GM21786 (cell line): ENCODE measurements around the gene FSTL3.
"Not testable (repeated sequence)": the region's sequence is repeated elsewhere in the genome, so short reads cannot be mapped to it uniquely, and the experiment has no call there.

Experiments
- ATAC-seq: cut with Tn5 transposase; IDR thresholded peaks from one replicate; pipeline ENCODE4 v1.9.1; 2021; ENCODE audit not compliant: unreplicated experiment

FSTL3 gene

GRCh38 chr19:709196-709964, 33.2 kb downstream of the FSTL3 start:
- no peak for ATAC-seq

- ATAC-seq = no peak
Observed at GRCh38 chr19:709965-710571, 33.9 kb downstream of the FSTL3 start.

GRCh38 chr19:710767-711166, 34.6 kb downstream of the FSTL3 start:
- ATAC-seq = no peak

- ATAC-seq = no peak
Observed at GRCh38 chr19:711254-711653, 35.1 kb downstream of the FSTL3 start.

- no peak for ATAC-seq
Observed at GRCh38 chr19:715347-715746, 39.2 kb downstream of the FSTL3 start.

GRCh38 chr19:718251-718951, 42.2 kb downstream of the FSTL3 start:
- ATAC-seq = no peak

DNA sequence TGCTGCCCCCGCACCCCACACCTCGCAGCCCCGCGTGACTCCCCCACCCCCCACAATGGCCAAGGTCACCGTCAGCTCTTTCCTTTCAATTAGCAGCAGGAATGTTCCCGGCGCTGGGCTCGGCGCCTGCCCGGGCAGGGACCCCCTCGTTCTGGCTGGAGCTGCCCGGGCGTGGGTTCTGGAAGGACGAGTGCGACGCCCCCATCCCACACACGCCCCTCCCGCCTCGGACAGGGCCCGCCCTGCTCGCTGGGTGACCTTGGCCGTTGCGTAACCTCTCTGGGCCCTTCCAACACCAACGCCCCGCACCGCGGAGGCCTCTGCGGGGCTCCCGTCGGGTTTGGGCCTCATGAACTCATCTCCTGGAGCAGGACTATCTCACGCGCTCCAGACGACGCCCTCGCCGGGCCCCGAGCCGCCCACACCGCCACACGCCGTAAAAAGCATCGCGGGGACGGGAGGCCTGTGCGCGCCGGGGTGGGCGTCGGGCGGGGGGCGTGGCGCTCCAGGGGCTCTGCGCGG, 42.9 kb downstream of the FSTL3 start:
- ATAC-seq = no peak

DNA sequence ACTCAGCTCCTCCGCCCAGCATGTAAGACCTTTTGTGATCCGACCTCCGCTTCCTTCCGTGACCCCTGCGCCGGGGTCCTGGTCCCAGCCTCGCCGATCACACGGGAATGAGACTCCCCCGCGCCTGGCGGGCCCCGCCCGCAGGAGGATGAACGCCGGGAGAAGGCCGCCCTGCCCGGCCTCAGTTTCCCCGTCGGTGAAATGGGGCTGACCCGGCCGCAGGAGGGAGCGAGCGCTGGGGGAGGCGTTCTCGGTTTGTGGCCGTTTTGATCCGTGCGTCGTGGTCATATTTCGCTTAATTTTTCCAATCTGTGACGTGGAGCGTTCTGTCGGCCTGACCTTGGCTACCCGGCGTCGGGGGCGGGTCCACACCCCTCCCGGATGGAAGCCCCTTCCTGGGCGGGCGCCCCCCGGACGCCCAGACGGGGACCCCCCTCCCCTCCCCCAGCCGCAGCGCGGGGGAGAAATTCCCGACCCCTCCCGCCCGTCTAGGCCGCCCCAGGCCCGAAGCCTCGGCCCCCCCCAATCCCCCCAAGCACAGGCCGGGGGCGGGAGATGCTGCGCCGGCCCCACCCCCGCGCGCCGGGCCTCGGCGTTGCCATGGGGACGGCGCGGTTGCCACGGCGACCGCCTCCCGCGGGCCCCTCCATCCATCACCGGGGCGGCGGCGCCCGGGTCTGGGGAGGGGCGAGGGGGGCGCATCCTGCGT, 43.6 kb downstream of the FSTL3 start:
- ATAC-seq = no peak

DNA sequence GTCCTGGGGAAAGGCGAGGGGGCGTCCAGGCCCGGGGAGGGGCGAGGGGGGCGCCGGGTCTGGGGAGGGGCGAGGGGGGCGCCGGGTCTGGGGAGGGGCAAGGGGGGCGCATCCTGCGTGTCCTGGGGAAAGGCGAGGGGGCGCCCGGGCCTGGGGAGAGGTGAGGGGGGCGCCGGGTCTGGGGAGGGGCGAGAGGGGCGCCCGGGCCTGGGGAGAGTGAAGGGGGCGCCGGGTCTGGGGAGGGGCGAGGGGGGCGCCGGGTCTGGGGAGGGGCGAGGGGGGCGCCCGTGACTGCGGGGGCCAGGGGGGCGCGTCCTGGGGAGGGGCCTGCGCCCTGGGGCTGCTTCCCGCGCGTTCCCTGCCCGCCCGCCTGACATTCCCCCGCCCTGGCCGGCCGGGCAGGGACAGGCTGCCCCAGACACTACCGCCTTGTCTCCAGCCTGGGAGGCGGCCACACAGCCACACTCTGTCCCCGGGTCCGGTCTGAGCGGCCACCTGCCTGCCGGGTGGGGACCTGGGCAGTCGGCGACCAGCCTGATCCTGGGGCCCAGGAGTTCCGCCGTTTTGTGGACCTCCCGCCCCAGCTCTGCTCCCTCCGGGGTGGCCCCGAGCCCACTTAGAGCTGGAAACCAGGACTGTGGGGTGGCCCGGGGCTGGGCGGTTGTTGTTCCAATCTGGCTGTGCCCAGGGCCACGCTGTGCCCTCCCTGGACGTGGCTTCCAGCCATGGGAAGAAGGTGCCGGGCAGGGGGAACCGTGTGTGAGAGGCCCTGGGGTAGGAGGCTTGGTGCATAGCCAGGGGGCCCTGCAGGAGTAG, 44.4 kb downstream of the FSTL3 start:
- no peak for ATAC-seq

DNA sequence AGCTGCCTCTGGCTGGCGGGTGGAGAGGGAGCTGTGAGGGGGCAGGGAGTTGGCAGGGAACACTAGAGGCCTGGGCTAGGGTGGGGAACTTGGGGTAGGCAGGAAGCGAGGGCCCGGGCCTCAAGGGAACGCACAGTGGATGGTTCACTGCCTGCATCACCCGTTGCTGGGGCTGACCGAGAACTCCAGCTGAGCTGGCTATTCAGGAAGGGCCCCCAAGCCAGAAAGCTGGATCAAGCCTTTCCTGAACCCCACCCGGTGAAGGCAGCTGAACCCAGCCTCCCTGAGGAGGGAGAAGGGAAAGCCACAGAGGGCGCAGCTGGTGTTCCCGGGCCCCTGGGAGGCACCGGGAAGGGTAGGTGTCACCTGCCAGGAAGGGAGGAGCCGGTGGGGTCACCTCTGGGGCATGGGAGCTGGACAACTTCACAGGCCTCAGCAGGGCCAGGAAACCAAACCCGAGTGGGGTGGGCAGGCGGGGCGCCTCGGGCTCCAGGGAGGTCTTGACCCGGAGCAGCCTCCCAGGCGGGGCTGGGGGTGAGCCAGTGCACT, 46.4 kb downstream of the FSTL3 start:
- no peak for ATAC-seq

- no peak for ATAC-seq
Observed at GRCh38 chr19:723247-723646, 47.1 kb downstream of the FSTL3 start.

GRCh38 chr19:723714-724113, 47.5 kb downstream of the FSTL3 start:
- no peak for ATAC-seq

GRCh38 chr19:725461-726089, 49.4 kb downstream of the FSTL3 start:
- no peak for ATAC-seq

DNA sequence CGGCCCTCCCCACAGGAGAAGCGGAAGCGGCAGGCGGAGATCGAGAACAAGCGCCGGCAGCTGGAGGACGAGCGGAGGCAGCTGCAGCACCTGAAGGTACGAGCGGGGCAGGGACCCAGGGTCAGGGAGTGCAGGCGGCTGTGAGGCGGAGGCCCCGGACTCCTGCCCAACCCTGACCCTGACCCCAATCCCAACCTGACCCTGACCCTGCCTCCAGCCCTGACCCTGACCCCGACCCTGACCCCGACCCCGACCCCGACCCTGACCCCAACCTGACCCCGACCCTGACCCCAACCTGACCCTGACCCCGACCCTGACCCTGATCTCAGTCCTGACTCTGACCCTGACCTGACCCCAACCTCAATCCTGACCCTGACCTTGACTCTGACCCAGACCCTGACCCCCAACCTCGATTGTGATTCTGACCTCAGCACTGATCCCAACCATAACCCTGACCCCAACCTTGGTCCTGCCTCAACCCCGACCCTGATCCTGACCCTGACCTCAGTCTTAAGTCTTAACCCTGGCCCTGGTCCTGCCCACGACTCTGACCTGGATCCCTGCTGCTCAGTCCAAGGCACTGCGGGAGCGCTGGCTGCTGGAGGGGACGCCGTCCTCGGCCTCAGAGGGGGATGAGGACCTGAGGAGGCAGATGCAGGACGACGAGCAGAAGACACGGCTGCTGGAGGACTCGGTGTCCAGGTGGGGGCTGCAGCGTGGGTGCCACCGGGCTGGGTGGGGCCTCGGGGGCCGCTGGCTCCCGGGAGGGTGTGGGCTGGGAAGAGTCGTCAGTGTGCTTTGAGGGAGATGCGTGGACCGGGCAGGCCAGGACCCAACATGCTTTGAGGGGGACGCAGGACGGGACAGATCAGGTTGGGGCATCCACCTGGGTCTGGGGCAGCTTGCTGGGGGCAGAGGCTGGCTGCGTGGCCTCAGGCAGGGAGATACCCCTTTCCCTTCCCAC, 51.1 kb downstream of the FSTL3 start:
- ATAC-seq = no peak

DNA sequence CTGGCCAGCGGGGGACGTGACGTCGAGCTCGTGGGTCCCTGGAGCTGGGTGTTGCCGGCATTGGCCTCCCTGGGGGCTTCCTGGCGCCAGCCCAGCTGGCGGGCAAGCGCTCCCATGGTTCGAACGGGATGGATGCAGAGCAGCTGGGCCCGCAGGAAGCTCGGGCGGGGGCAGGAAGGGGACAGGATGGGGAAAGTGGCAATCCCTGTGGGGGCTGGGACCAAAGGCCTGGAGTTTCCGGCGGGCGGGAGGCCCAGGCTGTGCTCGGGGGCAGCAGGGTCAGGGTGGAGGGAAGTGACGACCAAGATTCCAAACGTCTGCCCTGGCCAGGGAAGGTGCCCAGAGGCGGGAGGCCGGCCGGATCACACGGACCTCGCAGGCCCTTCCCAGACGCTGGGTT, 51.8 kb downstream of the FSTL3 start:
- no peak for ATAC-seq

DNA sequence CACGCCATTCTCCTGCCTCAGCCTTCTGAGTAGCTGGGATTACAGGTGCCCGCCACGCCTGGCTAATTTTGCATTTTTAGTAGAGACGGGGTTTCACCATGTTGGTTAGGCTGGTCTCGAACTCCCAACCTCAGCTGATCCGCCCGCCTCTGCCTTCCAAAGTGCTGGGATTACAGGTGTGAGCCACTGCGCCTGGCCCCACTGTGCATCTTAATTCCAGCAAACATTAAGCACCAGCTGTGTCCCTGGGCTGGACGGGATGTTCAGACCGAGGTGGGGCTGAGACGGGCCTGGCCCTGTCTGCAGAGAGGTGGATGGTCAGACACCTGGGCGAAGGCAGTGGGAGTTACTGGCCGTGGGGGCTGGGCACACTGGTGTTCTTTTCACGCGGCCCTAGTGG, 53.4 kb downstream of the FSTL3 start:
- ATAC-seq = not testable (repeated sequence)

DNA sequence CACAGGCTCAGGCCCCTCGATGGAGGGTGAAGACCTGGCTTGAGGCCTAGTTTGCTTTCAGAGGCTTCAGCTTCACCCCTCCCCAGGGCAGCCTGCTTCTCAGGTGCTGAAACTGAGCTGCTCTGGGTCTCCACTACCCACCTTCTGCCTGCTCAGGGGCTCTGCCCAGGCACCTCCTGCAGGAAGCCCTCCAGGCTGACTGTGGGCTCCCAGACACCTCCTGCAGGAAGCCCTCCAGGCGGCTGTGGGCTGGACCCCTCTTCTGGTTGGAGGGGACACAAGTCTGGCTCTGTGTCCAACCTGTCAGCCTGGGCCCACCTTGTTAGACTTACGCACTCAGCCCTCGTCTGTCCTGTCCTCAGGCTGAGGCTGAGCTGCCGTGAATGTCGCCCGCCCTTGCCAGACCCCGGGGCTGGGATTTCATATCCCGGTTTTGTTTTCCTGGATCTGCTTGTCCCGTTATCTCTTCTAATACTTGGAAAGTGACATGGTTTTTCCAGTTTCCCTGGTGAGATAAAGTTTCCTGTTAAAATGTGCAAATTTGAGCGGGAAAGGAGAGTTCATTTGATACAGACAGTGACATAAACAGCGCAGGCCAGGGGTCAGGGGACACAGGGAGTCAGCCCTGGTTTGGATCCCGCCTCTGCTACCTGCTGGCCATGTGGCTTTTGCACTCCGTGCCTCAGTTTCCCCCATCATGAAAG, 53.9 kb downstream of the FSTL3 start:
- no peak for ATAC-seq

DNA sequence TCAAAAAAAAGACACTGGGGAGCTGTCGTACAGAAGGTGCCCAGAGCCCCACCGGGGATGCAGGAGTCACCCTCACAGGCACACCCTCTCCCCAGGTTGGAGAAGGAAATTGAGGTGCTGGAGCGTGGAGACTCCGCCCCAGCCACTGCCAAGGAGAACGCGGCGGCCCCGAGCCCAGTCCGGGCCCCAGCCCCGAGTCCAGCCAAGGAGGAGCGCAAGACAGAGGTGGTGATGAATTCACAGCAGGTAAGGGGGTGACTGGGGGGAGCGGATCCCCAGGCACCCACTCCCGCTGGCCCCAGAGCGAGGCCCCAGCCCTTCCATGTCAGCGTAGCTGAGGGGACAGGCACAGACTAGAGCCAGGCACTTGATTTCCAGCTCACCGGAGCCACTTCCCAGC, 54.8 kb downstream of the FSTL3 start:
- ATAC-seq = no peak
